ENCODE results near the gene OR6B1.
"Not testable (repeated sequence)": the region's sequence is repeated elsewhere in the genome, so short reads cannot be mapped to it uniquely, and the experiment has no call there.

The OR6B1 gene

DNA sequence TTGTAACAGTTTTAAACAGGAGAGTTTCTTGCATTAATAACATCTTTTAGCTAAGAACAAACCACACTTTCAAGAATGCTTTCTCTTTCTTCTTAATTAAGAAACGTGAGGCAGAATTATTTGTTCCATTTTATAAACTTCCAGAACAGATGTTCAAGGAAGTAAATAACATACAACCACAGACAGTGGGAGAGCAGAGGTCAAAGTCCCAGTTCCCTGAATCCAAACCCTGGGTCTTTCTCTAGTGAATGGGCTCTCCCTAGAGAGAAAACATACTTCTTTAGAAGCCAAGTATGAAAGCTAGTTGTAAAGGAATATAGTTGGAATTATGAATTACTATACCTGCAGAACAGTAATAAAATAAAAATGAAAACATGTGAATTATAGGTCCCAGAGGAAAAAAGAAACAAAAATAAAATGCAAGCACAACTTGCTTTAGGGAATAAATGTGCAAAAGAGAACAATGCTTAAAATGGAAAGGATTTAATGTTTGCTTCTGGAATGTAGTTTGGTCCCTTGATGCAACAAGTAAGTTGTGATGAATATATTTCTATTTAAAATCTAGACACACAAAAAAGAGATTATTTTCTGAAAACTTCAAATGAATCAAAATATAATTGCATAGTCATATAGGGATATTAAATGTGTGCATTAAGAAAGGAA, 6.0 kb downstream of the OR6B1 start:
- DNase-seq: no peak

GRCh38 chr7:144006692-144007042, 6.5 kb downstream of the OR6B1 start:
- no peak for DNase-seq

GRCh38 chr7:144009361-144009760, 9.2 kb downstream of the OR6B1 start:
- DNase-seq: no peak

GRCh38 chr7:144010061-144010460, 9.9 kb downstream of the OR6B1 start:
- DNase-seq: not testable (repeated sequence)

- not testable (repeated sequence) for DNase-seq
Observed at GRCh38 chr7:144010821-144011220, 10.7 kb downstream of the OR6B1 start.

GRCh38 chr7:144011458-144012230, 11.5 kb downstream of the OR6B1 start:
- no peak for DNase-seq

- DNase-seq: no peak
Observed at GRCh38 chr7:144018065-144018464, 17.9 kb downstream of the OR6B1 start.

DNA sequence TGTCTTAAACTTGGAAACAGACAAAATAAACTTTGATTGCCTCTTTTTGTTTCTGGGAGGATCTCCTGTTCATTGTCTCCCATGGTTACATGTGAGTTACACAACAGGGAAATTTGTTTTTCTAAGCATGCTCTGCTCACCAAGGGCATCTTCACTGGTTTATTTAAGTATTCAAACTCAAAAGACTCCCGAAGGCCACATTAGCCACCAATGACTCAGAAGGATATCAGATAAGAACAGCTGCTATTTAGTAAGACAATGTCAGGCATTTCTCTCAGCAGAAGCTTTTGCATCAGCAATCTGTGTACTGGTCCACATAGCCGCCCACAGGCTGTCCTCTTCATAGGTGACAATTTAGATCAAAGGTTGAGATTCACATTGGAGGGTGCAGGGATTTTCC, 19.3 kb downstream of the OR6B1 start:
- no peak for DNase-seq

GRCh38 chr7:144020340-144020739, 20.2 kb downstream of the OR6B1 start:
- DNase-seq: no peak

GRCh38 chr7:144022169-144022568, 22.0 kb downstream of the OR6B1 start:
- DNase-seq: no peak

- DNase-seq: no peak
Observed at GRCh38 chr7:144023171-144023827, 23.2 kb downstream of the OR6B1 start.

GRCh38 chr7:144024213-144024612, 24.1 kb downstream of the OR6B1 start:
- DNase-seq: no peak

- DNase-seq: no peak
Observed at GRCh38 chr7:144026203-144026883, 26.2 kb downstream of the OR6B1 start.

GRCh38 chr7:144027070-144027469, 26.9 kb downstream of the OR6B1 start:
- peak in 1 of 51 donors; percentile 6 for DNase-seq

GRCh38 chr7:144027974-144028373, 27.9 kb downstream of the OR6B1 start:
- DNase-seq: no peak

GRCh38 chr7:144028547-144028946, 28.4 kb downstream of the OR6B1 start:
- DNase-seq: no peak

DNA sequence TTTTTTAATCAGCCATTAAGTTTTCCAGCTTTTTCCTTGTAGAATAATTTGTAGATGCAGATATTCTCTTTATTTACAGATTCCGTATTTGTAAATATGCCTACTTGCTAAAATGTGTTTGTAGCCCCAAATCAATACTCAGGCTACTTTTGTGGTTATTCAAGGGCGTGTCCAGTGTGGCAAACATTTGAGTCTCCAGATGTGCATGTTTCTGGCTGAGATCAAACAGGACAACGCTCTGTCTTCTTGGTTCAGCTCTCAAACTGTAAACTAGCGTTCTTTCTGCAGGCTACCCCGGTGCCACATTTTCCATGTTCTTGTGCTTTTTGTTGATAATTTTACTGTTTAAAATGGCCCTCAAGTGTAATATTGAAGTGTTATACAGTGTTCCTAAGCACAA, 32.4 kb downstream of the OR6B1 start:
- no peak for DNase-seq

DNA sequence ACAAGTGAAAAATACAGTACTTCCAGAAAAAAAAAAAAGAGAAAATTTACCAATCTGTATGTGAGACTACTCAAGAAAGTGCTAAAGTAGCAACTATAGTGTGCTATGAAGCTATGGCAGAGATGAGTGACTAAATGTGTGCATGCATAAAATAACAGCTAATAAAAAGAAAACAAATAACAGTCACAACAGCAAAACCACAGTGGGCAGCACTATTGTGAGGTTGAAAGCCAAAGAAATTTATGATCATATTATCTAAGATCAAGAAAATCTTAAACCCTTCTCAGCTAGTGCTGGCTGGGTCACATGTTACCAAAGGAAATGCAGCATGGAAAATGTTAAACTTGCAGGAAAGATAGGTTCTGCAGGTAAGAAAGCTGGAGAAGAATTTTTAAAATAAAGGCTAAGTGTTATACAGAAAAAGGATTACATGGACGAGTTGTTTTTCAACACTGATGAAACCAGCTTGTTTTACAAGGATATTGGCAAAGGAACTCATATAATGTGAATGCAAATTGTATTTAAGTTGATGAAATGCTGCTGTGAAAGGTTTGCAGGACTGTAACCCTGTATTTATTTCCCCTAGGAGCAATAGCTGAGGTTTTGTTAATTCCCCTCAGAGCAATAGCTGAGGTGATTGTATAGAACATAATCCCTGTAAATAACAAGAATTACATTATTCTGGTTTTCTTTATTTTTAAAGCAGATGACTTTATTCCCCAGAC, 33.0 kb downstream of the OR6B1 start:
- DNase-seq: no peak

GRCh38 chr7:144035385-144035784, 35.3 kb downstream of the OR6B1 start:
- DNase-seq: no peak

DNA sequence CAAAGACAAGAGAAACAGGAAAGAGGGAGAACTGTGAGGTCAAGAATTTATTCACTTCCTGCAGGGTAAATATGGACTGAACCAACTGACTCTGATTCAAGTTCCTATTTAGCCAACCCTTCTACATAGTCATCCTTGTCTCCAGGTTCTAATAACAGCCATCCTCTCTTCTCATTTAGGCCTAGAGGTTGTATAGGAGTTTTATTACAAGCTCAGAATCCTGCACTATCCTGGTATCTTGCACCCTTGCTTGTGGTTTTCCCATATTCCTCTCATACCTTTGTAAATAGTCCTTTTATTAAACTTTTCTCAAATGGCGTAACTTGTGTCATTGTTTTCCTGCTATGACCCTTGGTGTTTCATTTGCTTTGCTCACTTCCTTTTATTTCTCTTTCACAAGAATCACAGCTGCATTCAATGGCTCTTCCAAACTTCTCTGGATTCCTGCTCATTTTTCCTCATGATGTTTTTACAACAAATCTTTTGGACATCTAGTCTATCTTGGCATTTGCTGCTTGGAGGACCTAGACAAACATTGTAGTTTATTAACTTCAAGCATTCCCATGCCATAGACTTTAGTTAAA, 36.3 kb downstream of the OR6B1 start:
- no peak for DNase-seq

GRCh38 chr7:144037414-144038035, 37.4 kb downstream of the OR6B1 start:
- no peak for DNase-seq
